A673 (cell line): ENCODE results near the gene STPG4.

Experiments
- EZH2 ChIP-seq: fragments of 200-600 bp; sonication (generic); IDR thresholded peaks from 2 replicates; pipeline ENCODE4 v1.6.1; 2017; ENCODE audit warnings: borderline replicate concordance, low read depth, mild to moderate bottlenecking, mixed read lengths, antibody characterized with exemption, low read length; ENCODE audit not compliant: poor library complexity, severe bottlenecking
- TF ChIP-seq, protein P1 (sequence below): fragments of 300-800, 200-600 bp; sonication (generic); conservative IDR thresholded peaks from 2 replicates; pipeline ENCODE4 v1.5.1; 2017; ENCODE audit warnings: low read depth, mild to moderate bottlenecking, antibody characterized with exemption, low read length, moderate library complexity, mixed read lengths

DNA sequence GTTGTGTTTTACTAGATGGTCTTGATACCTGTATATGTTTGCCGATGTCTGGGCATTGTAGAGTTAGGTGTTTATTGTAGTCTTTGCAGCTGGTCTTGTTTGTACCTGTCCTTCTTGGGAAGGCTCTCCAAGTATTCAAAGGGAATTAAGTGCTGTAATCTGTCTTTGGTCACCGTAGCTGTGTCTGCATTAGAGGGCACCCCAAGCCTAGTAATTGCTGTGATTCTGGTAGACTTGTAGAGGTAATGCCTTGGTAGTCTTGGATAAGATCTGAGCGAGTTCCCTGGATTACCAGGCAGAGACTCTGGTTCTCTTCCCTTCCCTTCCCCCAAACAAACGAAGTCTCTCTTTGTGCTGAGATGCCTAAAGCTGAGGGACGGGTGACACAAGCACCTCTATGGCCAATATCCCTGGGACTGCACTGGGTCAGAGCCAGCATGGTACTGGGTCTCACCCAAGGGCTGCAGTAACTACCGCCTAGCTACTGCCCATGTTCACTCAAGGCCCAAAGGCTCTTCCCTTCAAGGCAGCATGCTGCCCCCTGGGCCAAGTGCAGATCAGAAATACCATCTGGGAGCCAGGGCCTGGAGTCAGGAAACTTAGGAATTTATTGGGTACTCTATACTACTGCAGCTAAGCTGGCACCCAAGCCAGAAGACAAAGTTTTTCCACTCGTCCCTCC, 27.1 kb downstream of the STPG4 start:
- TF ChIP-seq, protein P1, sequence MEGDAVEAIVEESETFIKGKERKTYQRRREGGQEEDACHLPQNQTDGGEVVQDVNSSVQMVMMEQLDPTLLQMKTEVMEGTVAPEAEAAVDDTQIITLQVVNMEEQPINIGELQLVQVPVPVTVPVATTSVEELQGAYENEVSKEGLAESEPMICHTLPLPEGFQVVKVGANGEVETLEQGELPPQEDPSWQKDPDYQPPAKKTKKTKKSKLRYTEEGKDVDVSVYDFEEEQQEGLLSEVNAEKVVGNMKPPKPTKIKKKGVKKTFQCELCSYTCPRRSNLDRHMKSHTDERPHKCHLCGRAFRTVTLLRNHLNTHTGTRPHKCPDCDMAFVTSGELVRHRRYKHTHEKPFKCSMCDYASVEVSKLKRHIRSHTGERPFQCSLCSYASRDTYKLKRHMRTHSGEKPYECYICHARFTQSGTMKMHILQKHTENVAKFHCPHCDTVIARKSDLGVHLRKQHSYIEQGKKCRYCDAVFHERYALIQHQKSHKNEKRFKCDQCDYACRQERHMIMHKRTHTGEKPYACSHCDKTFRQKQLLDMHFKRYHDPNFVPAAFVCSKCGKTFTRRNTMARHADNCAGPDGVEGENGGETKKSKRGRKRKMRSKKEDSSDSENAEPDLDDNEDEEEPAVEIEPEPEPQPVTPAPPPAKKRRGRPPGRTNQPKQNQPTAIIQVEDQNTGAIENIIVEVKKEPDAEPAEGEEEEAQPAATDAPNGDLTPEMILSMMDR = no peak
- TF ChIP-seq EZH2 = no peak
